HPDE6-E6E7 (cell line): ENCODE measurements around the gene DIO1.

Source experiments
- DNase-seq: peaks from one replicate; pipeline ENCODE4 v3.0.0; 2011; ENCODE audit warnings: missing footprints; ENCODE audit errors: extremely low spot score

DIO1 gene

DNA sequence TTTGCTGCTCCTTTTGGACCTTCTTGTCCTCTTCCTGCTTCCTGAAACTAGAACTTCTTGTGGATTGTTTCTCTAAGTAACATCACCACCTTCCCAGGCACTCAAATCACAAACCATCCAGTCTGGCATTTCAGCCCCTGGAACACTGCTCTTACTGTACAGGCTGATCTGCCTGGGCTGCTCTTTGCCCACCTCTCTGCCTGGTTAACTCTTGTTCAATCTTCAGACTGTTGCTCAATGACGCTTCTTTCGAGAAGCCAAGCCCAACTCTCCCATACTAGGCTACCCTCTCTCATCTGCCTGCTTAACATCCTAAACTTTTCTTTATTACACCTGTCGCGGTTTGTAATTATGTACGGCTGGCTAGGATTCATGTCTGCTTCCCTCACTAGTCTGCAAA lies 657 bp downstream of the DIO1 start:
- no peak for DNase-seq

DNA sequence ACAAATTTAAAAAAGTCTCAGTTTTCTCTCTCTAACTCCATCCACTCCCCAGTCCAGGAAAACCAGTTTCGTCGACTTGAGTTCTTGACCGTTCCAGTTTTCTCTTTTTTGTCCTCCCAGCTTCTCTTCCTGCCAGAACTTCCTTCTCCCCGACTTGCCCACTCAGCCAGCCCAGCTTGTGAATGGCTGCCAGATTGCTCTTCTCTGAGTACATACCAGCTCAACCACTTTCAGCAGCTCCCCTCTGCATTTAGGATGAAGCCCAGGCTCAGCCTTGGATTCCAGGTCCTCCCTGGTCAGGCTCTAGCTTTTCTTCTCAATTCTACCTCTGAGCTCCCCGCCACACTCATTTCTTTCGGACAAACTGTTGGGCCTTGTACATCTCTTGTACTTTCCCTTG lies 1.4 kb downstream of the DIO1 start:
- no peak for DNase-seq

- DNase-seq, result no peak
Observed at GRCh38 chr1:53896635-53897229, 2.7 kb downstream of the DIO1 start.

GRCh38 chr1:53899206-53899628 lies 5.2 kb downstream of the DIO1 start:
- DNase-seq, result no peak

GRCh38 chr1:53899708-53900107 lies 5.7 kb downstream of the DIO1 start:
- DNase-seq, result no peak

DNA sequence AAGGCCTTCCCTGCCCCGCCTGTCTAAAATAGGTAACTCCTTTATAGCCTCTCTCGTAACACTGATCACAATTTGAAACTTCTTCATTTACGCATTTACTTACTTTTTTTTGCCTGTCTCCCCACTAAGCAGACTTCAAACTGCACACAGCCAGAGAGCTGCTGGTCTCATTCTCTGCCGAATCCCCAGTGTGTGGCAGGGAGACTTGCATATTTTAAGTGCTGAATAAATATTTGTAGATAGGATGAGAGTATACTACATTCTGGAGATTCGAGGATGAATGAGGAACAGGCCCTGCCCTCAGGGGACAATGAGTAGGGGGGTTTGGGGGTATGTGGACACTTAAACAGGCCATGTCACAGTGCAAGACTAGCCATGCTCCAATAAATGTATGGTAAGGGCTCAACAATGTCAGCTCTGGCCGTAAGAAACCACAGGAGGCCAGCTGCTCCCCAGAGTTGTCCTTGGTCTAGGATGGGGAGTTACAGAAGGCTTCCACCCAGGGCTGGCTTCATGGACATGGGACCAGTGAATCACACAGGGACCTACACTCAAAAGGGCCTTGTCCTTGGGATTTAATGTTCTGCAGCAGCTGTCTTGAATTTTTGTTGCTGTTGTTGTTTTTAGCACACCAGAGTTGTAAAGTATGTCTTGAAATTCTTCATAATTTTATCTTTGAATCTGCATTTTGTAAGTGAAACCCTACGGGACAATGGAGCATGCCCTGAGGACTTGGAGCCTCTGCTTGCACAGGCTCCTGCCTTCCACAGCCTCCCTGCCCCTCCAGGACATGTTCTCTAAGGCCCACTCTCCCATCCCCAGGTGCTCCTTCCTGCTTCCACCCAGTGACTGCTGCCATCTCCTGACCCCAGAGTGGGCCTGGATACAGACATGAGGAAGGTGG lies 8.5 kb downstream of the DIO1 start:
- DNase-seq, result no peak

DNA sequence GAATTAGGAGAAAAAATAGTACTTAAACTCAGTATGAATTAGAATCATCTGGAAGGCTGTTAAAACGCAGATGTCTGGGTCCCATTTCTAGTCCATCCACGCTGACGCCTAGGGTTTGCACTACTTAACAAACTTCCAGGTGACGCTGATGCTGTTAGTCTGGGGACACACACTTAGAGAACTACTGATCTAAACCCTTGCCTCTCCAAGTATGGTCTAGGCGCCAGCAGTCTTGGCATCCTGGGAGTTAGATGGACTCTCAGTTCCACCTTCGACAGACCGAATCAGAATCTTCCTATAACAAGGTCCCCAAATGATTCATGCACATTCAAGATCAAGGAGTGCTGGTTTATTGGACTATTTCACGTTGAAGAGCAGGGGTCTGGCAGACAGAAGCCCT lies 11.5 kb downstream of the DIO1 start:
- DNase-seq, result no peak

DNA sequence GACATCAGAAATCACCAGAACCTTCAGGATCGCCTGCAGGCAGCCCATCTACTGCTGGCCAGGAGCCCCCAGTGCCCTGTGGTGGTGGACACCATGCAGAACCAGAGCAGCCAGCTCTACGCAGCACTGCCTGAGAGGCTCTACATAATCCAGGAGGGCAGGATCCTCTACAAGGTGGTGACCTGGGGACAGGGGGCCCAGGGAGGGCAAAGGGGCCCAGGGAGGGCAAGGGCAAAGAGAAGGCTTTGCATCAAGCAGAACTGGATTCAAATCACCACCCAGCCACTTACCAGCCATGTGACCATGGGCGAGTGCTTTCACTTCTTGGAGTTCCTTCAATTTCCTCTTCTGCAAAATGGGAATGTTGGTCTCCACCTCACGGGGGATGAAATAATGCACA lies 12.1 kb downstream of the DIO1 start:
- no peak for DNase-seq

DNA sequence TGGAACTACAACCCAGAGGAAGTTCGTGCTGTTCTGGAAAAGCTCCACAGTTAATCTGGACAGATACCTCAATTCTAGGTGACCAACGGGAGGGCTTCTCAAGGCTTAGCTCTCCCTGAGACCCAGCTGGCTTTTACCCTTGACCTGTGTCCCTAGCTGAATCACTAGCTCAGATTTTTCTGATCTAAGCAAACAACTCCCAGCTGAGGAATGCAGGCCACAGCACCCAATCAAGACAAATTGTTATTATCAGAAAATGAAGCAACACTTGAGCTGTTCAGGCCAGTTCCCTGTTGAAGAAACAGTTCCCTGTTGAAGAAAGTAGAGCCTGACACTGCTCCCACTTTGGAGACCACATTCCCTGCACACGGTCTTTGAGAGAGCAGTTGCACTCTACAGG lies 16.0 kb downstream of the DIO1 start:
- no peak for DNase-seq

- DNase-seq, result no peak
Observed at GRCh38 chr1:53911442-53911841, 17.5 kb downstream of the DIO1 start.

DNA sequence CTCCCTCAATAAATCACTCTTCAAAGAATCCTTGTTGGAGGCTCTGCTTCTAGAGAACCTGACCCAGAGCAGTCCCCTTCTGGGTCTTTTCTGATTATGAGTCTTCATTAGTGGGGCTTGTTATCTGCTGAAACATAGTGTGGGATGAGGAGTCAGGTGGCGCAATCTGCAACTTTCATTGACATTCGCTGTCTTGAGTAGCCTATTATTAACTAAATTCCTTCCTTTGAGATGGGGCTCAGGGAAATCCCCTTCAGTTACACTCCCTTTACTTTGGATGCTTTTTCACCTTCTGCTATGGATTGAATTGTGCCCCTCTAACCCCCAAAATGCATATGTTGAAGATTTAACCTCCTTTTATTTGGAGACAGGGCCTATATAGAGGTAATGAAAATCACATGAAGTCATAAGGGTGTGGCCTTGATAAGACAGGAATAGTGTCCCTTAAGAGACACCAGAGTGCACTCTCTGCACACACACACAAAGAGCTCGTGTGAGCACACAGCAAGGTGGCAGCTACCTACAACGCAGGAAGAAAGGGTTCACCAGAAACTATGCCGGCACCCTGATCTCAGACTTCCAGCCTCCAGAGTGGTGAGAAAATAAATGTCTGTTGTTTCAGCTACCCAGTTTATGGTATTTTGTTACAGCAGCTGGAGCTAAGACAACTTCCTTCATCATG lies 19.5 kb downstream of the DIO1 start:
- DNase-seq, result no peak

DNA sequence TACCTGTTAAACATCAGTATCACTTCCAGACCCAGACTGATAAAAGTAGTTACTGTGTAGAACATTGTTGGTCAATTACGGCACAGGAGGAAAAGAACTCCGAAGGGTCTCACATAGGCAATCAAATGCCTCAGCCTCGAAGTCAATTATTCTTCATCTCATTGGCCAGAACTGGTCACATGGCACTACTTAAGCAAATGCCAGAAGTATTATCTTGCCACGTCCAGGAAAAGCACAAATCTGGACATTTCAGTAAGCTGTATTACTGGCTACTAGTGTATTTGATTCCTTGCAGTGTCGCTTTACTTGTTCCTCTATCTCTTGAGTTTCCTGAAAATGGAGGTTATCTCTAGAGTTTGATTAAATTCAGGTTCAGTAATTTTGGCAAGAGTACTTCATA lies 24.4 kb downstream of the DIO1 start:
- DNase-seq, result no peak

GRCh38 chr1:53919675-53920066 lies 25.7 kb downstream of the DIO1 start:
- DNase-seq, result no peak

DNA sequence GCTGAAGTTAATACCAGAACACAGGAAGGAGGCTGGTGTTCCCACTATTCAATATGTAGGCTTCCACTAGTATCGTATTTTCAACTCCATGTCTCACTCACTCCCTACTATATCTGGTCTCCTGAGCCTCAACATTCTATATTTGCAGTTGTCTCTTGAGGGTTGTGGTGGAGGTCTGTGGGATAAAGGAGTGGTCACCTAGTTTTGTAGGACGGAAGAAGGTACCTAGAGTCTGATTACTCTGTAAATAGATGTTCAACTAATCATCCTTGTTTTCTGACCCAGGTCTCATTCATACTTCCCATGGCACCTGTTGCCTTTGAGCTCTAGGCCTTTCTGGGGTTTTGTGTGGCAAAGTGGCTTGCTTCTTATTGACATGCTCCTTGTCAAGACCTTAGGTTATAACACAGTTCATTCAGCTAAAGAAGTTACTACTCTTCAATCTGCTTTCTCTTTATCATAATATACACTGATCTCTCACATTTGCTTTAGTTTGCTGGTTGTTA lies 33.4 kb downstream of the DIO1 start:
- DNase-seq, result no peak

DNA sequence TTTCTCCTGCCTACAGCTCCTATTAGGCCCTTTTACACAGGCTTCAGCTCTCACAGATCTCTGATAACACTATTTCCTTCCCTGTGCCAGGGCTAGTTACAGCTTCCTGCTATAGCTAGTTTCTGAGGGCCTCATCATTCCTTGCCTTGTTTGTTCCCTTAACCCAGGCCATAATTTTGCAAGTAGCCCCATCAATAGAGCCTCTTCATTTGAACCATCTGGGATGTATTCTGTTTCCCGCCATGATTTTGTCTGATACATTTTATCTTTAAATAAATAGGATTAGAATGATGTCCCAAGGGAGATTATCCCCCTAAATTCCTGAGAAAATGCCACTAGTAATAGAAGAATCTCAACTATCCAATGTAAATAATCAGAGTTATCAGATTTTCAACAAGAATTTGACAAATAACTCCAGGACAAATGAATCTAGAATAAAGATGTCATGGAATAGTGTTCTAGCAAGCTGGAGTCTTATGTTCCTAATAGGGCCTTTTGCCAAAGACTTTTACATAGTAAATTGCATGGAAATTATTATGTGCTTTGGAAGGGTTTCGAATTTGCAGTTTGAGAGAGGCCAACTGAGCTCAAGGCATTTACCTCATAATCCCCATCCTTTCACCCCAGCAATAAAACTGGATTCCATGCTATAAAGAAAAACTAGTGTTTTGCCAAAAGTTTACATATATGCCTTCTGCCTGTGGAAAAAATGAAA lies 35.4 kb downstream of the DIO1 start:
- no peak for DNase-seq

DNA sequence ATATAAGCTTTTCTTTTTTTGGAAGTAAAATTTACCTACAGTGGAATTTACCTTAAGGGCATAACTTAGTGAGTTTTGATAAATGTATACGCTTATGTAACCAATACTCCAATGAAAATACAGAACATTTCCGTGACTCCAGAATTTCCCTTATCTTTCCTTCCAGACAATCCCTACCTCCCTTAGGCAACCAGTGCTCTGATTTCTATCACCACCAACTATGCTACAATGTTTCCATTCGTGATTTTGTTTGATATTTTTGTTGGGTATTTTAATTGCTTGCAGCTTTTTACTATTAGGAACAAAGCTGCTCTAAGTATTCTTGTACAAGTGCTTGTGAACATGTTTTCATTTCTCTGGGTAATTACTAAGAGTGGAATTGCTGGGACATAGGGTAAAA lies 36.9 kb downstream of the DIO1 start:
- DNase-seq, result no peak

GRCh38 chr1:53931523-53931922 lies 37.5 kb downstream of the DIO1 start:
- DNase-seq, result no peak

DNA sequence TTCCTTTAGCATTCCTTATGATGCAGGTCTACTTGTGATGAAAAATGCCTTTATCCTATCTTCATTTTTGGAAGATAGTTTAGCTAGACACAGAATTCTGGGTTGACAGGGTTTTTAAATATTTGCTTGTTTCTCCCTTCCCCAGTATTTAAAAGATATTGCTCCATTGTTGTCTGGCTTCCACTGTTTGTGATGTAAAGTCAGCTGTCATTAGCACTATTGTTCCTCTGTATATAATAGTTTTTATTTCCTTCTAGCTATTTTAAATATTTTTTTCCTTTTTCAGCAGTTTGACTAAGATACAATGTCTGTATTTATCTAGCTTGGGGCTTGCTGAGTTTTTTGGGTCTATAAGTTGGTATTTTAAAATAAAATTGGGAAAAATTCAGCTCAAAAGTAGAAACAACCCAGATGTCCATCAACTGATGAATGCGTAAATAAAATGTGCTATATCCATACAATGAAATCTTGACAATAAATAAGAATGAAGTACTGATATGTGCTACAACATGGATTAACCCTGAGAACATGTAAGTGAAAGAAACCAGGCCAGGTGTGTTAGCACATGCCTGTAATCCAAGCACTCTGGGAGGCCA lies 40.3 kb downstream of the DIO1 start:
- no peak for DNase-seq

GRCh38 chr1:53936430-53936829 lies 42.4 kb downstream of the DIO1 start:
- no peak for DNase-seq

DNA sequence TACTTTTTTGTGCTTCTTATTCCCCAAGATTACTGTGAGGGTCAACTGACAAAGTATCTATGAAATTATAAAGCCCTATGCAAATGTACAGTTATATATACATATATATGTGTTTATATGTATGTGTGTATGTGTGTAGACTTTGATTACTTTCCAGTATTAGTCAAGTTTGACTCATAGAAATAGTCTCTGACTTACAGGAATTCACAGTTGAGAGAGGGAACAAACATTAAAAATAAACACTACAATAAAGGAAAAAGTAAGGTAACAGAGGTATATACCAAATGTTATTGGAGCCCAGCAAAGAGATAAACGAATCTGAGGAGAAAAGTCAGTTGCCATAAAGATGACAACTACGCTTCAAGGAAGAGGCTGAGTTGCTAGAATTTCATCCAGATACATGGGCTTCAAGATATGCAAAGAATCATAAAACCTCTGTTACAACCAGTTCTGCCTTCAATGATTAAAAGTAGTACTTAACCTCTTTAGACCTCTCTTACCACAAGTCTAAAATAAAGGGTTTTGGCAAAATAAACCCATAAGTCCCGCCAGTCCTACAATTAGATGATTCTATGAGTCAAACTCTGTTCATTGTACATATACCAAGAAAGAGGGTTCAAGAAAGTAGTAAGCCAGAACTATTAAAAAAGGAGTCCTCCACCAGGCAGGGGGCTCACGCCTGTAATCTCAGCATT lies 44.3 kb downstream of the DIO1 start:
- DNase-seq, result no peak
